Stimulated activated CD8-positive, alpha-beta memory T cell treated with anti-CD3 and anti-CD28 coated beads, Interleukin-12 subunit alpha, Interleukin-12 subunit beta, amount 100 ng/mL, for 24 hours (primary cell): ENCODE results near the gene CD9.
A peak's percentile ranks its signal among the peaks of the same experiment; 100 is the strongest.
"Not testable (repeated sequence)": the region's sequence is repeated elsewhere in the genome, so short reads cannot be mapped to it uniquely, and the experiment has no call there.

Experiments
- DNase-seq: peaks from one replicate; pipeline ENCODE4 v3.0.0-alpha.2; 2020; ENCODE audit errors: extremely low read depth

The CD9 gene, protein sequence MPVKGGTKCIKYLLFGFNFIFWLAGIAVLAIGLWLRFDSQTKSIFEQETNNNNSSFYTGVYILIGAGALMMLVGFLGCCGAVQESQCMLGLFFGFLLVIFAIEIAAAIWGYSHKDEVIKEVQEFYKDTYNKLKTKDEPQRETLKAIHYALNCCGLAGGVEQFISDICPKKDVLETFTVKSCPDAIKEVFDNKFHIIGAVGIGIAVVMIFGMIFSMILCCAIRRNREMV

DNA sequence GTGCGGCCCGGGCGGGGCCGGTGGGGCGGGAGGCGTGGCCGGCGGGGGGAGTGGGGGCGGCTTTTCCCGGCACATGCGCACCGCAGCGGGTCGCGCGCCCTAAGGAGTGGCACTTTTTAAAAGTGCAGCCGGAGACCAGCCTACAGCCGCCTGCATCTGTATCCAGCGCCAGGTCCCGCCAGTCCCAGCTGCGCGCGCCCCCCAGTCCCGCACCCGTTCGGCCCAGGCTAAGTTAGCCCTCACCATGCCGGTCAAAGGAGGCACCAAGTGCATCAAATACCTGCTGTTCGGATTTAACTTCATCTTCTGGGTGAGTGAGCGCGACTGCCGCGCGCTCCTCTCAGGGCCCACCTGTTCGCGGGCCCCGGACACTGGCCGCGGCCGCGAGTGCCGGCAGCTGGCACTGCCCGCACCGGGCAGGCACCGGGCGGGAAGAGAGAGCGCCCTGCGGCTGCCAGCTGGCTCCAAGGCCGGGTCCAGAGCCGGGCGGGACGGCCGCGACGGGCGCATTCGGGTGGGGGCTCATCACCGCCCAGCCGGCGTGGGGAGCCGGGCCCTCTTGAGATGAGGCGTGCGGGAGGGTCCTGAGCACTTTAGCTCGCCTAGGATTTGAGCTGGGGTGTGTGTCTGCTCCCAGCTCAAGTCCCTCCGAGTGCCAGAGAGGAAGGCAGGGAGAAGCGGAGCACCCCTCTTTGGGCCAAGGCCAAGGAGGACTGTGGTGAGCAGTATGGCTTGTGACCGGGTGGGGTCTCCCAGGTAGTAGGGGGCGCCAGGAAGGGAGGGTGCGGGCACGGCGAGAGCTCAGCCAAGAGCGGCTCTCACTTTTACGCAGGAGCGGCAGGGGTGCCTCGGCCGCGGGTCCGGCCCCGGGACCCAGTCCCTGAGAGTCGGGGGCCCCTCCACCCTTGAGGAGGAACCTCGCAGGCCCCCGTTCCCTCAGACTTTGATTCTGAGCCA, at the start of gene CD9:
CD9 (plus strand) TSS at position 145 of the 957 bp plus-strand sequence; CDS start at position 245, 100 bp downstream.
- no peak for DNase-seq

DNA sequence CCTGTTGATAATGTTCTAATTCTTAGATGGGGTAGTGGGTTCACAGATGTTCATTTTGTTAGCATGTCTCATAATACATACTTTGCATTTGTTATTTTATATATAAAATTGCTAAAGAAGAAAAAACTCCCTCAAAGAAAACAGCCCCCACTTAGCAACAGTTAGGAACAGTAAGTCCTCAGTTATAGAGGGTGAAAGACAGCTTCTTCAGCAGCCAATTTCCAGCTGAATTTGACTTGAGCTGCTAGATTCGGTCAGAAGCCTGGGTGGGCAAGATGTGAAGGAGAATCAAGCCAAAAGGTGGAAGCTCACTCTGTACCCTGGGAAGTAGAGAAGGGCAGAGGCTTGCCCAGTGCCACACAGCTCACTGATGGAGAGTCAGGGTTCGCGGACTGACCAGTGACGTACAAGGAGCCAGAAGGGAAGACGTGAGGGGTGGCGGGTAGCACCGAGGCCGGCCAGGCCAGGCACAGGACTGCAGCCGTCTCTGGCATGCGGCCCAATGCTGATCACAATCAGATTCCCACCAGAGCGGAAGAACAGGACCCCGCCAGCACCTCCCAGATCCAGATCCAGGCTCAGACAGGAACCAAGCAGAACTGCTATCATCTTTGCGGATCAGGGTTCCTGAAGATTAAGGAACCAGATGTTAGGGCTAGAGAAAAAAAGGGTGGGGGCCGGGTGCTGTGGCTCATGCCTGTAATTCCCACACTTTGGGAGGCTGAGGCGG, 45.3 kb upstream of the CD9 start:
- no peak for DNase-seq

DNA sequence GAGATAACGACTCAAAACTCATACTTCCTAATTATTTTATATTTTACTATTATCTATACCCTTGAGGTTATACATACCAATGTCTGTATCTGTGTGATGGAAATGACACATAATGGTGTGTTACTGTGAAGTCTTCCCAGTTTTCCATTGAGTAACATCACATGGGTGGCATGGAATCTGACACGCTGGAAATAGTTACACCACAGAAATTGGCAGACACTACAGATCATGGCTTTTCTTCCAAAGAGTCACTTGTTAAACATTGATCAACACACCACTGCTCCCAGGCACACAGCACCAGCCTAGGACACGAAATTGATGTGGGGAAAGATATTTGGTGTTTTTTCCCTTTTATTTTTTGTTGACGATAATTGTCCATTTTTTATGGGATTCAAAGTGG, 42.7 kb upstream of the CD9 start:
- no peak for DNase-seq

DNA sequence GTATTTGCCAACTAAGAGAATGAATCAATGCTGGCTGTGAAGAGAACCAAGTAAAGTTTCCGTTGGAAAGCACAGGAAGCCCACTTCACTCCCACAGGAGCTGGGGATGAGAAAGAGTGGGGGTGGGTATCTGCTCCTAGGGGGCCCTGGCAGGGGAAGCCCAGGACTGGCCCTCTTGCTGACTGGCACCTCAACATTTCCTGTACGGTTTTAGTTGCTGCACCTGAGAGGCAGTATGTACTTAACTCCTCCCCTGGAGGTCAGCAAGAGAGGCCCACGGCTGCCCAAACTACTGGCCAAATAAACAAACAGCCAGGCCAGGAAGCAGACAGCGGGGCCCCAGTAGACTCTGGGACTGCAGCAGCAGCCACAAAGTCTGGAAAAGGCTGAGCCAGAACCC, 41.9 kb upstream of the CD9 start:
- no peak for DNase-seq

DNA sequence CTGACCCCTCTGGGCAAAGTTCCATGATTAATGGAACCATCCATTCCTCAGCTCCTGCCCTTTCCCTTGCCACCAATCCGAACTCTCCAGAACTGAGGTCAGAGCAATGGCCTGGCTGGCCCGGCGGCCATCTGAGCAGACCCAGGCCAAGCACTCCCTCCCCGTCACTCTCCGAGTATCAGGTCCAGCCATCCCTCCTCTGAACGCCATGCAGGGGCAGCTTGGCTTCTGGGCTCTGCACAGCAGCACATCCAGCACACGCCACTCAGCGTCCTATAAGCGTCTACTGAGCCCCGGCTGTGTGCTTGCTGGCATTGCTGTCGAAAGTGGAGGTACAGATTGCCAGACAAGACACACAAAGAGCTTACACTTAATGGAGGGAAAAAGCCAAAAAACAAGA, 41.5 kb upstream of the CD9 start:
- no peak for DNase-seq

DNA sequence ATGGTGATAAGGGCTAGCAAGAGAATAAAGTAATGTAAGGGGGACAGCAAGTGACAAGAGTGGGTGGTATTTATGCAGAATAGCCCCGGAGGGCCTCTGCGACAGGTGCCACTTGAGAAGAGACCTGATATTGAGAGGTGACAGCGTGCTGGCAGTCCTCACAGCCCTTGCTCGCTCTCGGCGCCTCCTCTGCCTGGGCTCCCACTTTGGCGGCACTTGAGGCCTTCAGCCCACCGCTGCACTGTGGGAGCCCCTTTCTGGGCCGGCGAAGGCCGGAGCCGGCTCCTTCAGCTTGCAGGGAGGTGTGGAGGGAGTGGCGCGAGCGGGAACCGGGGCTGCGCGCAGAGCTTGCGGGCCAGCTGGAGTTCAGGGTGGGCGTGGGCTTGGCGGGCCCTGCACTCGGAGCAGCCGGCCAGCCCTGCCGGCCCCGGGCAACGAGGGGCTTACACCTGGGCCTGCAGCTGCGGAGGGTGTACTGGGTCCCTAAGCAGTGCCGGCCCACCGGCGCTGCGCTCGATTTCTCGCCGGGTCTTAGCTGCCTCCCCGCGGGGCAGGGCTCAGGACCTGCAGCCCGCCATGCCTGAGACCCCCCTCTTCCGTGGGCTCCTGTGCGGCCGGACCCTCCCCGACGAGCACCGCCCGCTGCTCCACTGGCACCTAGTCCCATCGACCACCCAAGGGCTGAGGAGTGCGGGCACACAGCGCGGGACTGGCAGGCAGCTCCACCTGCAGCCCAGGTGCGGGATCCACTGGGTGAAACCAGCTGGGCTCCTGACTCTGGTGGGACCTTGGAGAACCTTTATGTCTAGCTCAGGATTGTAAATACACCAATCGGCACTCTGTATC, 40.8 kb upstream of the CD9 start:
- DNase-seq, result not testable (repeated sequence)

DNA sequence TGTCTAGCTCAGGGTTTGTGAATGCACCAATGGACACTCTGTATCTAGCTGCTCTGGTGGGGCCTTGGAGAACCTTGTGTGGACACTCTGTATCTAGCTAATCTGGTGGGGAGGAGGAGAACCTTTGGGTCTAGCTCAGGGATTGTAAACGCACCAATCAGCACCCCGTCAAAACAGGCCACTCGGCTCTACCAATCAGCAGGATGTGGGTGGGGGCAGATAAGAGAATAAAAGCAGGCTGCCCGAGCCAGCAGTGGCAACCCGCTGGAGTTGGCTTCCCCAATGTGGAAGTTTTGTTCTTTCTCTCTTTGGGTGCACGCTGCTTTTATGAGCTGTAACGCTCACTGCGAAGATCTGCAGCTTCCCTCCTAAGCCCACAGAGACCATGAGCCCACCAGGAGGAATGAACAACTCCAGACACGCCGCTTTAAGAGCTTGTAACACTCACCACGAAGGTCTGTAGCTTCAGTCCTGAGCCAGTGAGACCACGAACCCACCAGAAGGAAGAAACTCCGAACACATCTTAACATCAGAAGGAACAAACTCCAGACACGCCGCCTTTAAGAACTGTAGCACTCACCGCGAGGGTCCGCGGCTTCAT, 40.1 kb upstream of the CD9 start:
- DNase-seq, result not testable (repeated sequence)

DNA sequence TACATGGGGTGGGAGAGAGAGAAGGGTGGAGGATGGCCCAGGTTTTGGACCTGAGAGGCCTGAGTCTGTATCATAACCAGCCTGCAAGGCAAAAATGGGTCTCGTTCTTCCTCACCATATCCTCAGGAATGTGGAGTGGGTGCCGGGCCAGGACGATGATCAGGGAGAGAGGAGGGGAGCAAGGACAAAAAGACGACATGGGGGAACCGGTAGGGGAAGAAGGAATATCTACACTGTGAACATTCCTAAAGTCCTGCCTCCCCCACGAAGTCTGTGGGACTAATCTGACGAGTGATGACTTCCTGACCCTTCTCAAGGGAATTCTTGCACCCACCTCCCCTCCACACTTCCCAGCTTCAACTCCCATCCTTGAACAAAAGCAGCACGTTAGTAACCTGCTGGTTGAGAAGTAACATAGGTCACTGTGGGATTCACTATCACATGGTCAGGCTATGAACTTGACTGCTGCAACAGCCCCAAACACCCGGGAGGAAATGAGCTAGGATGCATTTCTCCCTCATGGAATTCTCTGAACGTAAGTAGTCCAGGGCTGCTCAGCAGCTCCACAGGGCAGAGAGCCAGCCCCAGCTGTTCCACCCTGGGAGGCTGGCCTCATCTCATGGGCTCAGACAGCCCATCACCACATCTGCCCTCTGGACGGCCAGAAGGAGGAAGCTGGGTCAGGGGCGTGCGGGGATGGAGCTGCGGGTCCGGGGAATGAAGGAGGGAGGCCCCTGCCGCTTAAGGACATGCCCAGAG, 38.9 kb upstream of the CD9 start:
- DNase-seq, result no peak

DNA sequence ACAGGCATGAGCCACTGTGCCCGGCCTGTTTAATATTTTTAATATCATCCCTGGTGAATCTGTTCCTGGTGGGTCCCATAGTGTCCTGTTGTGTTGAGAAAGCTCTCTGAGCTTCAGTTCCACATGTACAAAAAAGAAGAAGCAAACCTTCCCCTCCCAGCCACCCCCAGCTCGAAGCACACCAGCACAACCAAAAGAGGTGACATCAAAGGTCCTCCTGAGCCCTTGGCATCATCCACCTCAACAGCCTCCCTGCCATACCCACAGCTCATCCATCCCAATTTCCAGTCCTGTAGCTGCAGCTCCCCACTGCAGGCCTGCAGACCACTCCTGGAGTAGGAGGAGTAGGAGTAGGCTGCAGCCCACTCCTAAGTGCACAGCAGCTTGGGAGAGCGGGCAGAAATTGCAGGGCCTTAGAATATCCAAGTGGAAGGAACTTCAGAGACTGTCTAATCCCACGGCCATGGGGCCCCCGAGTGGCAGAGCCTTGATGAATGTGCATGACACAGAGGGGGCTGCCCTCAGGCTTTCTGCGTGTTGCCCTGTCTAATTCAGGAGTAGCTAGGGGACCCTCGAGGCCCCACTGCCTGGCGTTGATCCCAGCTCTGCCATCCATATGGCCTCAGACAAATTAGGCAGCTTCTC, 36.7 kb upstream of the CD9 start:
- no peak for DNase-seq

DNA sequence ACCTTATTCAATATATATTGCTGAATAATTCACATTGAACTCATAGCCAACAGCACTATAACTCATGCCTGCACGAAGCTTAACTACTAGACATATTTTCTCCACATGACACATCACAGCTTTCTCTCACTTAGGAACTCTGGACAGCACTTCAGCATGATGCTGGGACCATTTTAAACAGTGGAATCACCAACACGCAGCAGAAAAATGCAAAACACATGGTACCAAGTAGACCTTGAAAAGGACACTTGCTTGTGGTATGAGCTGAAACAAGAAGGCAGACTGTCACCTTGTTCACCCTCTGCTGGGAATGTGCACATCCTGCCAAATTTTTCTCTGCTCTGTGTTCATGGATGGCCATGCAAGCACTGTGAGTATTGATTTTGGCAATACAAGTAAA, 34.8 kb upstream of the CD9 start:
- DNase-seq, result no peak

DNA sequence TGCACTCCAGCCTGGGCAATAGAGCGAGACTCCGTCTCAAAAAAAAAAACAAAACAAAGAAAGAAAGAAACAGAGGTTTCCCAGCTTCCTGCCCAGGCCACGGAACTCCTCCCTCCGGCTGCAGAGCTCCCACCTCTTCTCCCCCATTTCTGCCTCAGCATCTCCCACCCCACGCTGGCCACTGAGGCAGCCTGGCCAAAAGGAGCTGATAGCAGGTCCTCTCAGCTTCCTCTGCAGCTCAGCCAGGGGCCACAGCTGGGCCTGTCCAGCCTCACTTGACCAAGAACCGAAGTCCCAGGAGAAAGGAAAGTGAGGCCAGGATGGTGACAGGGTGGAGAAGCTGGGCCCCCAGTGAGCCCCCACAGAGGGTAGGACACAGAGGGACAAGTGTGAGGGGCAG, 33.4 kb upstream of the CD9 start:
- DNase-seq, result no peak

DNA sequence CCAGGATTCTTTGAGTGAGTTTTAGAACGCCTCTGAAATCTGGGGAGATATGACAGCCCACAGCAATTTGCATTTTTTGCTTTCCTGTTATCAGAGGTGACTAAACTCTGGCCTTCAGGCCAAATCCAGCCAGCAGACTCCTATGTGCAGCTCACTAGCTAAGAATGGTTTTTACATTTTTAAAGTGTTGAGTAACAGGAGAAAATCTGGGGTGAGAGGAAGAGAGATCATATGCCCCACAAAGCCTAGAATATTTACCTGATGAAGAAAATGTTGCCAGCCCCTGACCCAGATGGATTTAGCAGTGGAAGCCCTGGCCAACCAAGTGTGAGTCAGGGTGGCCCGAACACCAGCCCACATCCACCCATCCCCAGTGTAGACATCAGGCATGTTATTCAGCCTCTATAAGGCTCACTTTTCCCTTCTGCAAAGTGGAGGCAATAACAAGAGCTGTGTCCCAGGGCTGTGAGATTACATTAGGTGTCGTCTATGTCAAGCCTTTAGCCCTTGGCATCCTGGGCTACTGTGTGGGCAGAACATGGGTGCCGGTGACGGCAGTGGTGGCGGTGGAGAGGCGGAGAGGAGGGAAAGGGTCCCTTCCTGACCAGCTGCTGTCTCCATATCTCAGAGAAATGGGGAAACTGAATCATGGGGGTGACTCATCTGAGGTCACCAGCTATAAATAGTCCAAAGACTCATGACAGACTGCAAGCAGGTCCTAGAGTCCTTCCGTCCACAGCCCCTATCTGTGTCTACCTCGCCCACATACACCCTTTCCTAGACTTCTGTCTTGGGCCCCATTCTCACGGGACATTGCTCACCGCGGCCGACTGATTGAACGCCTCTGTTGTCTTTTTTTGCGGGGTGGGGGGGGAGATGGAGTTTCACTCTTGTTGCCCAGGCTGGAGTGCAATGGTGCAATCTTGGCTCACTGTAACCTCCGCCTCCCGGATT, 32.6 kb upstream of the CD9 start:
- DNase-seq, result peak; percentile 25

DNA sequence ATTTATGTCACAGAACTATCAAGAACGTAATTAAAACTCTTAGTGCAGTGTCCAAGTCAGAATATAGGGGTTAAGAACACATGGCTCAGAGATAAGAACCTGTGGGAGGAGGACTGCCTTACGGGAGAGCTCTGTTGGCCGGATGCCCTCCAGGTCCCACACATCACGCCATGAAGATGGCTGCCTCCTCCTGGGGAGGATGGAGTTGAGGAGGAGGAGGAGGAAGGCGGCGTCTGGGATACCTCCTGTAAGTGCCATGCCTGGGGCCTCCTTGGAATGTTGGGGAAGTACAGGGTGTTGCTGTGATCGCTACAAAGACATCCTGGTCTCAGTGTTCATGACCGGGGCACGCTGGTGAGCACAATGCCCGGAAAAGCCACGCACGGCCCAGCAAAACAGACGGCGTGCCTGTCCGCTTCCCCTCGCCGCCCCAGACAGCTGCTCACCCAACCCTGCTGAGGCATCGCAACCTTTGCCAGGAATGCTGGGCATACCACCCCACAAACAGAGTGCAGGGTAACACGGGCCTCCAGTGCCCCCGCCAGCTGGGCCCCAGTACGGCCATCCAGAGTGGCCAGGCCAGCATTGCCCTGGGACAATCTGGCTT, 28.7 kb upstream of the CD9 start:
- DNase-seq, result no peak

DNA sequence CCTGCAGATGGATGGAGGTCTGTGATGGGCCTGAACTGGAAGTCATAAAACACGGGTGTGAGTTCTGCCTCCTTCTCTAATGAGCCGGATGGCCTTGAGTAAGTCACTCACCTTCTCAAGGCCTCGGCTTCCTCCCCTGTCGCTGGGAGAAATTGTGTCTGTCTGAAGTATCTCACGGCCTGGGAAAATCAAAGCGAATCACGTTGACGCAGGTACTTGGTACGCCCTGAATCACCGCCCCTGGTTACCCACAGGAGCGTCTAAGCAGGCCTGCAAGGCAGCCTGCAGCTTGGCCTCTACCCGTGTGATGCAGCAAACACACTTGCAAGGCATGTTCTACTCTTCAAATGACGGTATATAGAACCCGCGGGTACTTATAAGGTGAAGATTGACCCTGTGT, 28.1 kb upstream of the CD9 start:
- DNase-seq, result no peak

DNA sequence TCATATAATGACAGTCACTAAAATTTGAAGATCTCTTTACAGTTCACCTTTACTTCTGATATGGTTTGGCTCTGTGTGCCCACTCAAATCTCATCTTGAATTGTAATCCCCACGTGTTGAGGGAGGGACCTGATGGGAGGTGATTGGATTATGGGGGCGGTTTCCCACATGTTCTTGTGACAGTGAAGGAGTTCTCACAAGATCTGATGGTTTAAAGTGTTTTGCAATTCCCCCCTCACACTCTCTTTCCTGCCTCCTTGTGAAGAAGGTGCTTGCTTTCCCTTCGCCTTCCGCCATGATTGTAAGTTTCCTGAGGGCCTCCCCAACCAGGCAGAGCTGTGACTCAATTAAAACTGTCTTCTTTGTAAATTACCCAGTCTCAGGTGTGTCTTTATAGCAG, 27.3 kb upstream of the CD9 start:
- DNase-seq, result no peak

DNA sequence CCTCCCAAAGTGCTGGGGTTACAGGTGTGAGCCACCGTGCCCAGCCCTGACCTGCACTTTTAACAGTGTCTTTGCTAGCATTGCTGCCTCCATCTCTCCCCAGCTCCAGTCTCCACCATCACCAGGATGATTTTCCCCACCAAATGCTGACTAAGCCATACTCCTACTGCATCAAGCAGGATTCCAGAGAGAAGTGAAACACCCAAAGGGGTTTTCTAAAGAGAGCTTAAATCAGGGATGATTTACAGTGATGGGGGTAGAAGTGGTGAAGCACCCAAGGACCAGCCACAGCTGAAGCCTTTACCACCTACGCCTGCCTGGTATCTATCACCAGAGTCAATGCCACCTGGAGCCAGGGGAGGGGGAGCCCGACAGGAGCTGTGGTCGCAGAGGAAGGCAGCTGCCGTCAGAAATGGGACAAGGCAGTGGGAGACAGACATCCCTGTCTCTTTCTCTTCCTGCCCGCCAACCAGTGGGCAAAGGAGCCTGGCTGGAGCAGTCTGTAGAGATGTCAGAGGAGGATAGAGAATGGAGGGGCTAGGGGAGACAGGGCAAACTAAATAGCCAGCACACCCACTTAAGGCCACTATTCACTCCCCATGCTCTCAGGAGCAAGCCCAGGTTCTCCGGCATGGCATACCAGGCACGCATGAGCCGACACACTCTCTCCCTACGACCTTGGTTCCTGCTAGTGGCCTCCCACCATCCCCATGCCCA, 22.4 kb upstream of the CD9 start:
- no peak for DNase-seq

DNA sequence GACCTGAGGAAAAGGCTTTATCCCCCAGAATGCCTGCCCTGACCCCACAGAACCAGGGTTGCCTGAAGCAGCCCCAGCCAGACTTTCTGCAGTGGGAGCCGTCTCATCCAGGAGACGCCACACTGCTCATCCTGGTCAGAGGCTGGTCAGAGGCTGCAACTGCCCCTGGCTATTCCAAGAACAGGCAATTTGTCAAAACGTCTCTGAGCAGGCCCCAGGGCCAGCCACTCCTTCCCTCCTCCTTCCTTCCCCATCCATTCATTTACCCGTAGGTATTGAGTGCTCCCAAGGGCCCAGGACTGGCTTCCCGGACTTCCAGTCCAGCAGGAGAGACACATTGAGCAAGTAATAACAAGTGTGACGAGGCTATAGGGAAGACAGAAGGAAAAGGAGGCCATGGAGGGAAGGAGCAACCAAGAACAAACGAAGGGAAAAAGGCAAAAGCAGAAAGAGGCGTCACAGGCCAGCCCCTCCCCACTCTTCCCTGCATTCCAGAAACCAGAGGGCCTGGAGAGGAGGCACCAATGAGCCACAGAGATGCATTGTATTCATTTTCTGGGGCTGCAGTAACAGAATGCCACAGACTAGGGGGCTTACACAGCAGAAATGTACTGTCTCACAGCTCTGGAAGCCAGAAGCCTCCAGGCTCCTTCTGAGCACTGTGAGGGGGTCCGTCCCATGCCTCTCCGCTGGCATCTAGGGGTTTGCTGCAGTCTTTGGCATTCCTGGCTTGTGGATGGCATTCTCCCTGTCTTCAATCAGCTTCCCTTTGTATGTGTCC, 21.0 kb upstream of the CD9 start:
- DNase-seq, result no peak
